CD4-positive, alpha-beta T cell treated with Interleukin-17A for 4 hours (primary cell): ENCODE results near the gene OSBPL3.
"Not testable (repeated sequence)": the region's sequence is repeated elsewhere in the genome, so short reads cannot be mapped to it uniquely, and the experiment has no call there.

Experiments used
- DNase-seq: peaks from one replicate; pipeline ENCODE4 v3.0.0-alpha.2; 2020; ENCODE audit warnings: mixed read lengths

OSBPL3 gene

GRCh38 chr7:24824400-24824799 lies 155.6 kb downstream of the OSBPL3 start:
- no peak for DNase-seq

- no peak for DNase-seq
These were observed 158.3 kb downstream of the OSBPL3 start for GRCh38 chr7:24821754-24822054.

- DNase-seq: peak; percentile 85
These were observed 158.8 kb downstream of the OSBPL3 start for GRCh38 chr7:24821045-24821753.

GRCh38 chr7:24820730-24821044 lies 159.3 kb downstream of the OSBPL3 start:
- DNase-seq: no peak

GRCh38 chr7:24819916-24820689 lies 159.9 kb downstream of the OSBPL3 start:
- DNase-seq: peak; percentile 83

- no peak for DNase-seq
These were observed 162.6 kb downstream of the OSBPL3 start for GRCh38 chr7:24817339-24817738.

GRCh38 chr7:24816868-24817267 lies 163.1 kb downstream of the OSBPL3 start:
- no peak for DNase-seq

- DNase-seq: peak; percentile 65
These were observed 167.6 kb downstream of the OSBPL3 start for GRCh38 chr7:24812305-24812945.

- no peak for DNase-seq
These were observed 171.5 kb downstream of the OSBPL3 start for GRCh38 chr7:24808518-24808917.

GRCh38 chr7:24802300-24802699 lies 177.7 kb downstream of the OSBPL3 start:
- DNase-seq: no peak

GRCh38 chr7:24801883-24802282 lies 178.1 kb downstream of the OSBPL3 start:
- no peak for DNase-seq

GRCh38 chr7:24800667-24801066 lies 179.3 kb downstream of the OSBPL3 start:
- no peak for DNase-seq

- no peak for DNase-seq
These were observed 179.9 kb downstream of the OSBPL3 start for GRCh38 chr7:24800073-24800472.

GRCh38 chr7:24799506-24799905 lies 180.5 kb downstream of the OSBPL3 start:
- DNase-seq: no peak

GRCh38 chr7:24798261-24798660 lies 181.7 kb downstream of the OSBPL3 start:
- no peak for DNase-seq

- DNase-seq: no peak
These were observed 182.7 kb downstream of the OSBPL3 start for GRCh38 chr7:24797270-24797669.

GRCh38 chr7:24795407-24795767 lies 184.6 kb downstream of the OSBPL3 start:
- DNase-seq: no peak

- not testable (repeated sequence) for DNase-seq
These were observed 185.1 kb downstream of the OSBPL3 start for GRCh38 chr7:24794751-24795406.

GRCh38 chr7:24793982-24794648 lies 185.9 kb downstream of the OSBPL3 start:
- DNase-seq: no peak

GRCh38 chr7:24788961-24789576 lies 190.9 kb downstream of the OSBPL3 start:
- DNase-seq: no peak

- DNase-seq: no peak
These were observed 191.9 kb downstream of the OSBPL3 start for GRCh38 chr7:24788075-24788474.

GRCh38 chr7:24786941-24787340 lies 193.0 kb downstream of the OSBPL3 start:
- no peak for DNase-seq

GRCh38 chr7:24786306-24786705 lies 193.7 kb downstream of the OSBPL3 start:
- no peak for DNase-seq
